GM23338 (cell line): ENCODE results near the gene SELP. TPM values are rescaled to one million over a fixed set of nuclear protein-coding genes. Genes with fewer than 3 reads are reported as not detected.

ENCODE experiments used
- ATAC-seq: fragments of 200-7000 bp; cut with Tn5 transposase; 3 replicates; pipeline ENCODE4 v1.9.1; 2020
- DNase-seq: peaks from one replicate; pipeline ENCODE4 v3.0.0-alpha.2; 2015; ENCODE audit warnings: low spot score
- H2AFZ ChIP-seq: fragments of 200-600 bp; sonication (generic); 2 replicates; pipeline ENCODE4 v1.8.0; 2016; ENCODE audit warnings: antibody characterized with exemption, mild to moderate bottlenecking, moderate library complexity
- H3F3A ChIP-seq: fragments of 200-600 bp; sonication (generic); replicated peaks from 2 replicates; pipeline ENCODE4 v1.8.0; 2017; ENCODE audit warnings: antibody characterized with exemption, mixed run types, low read depth
- H3K27ac ChIP-seq: fragments of 200-600 bp; sonication (generic); 2 replicates; pipeline ENCODE4 v1.6.1; 2016; ENCODE audit warnings: low read depth
- H3K27me3 ChIP-seq: fragments of 200-600 bp; sonication (generic); 2 replicates; pipeline ENCODE4 v1.8.0; 2016; ENCODE audit warnings: mild to moderate bottlenecking, mixed run types, moderate library complexity; ENCODE audit not compliant: insufficient read depth
- H3K36me3 ChIP-seq: fragments of 200-600 bp; sonication (generic); 2 replicates; pipeline ENCODE4 v1.8.0; 2016; ENCODE audit warnings: mild to moderate bottlenecking; ENCODE audit not compliant: insufficient read depth
- H3K4me1 ChIP-seq: fragments of 200-600 bp; sonication (generic); 2 replicates; pipeline ENCODE4 v1.8.0; 2016; ENCODE audit warnings: mild to moderate bottlenecking, moderate library complexity; ENCODE audit not compliant: insufficient read depth
- H3K4me2 ChIP-seq: fragments of 200-600 bp; sonication (generic); 2 replicates; pipeline ENCODE4 v1.7.1; 2017; ENCODE audit warnings: mixed run types
- H3K4me3 ChIP-seq: fragments of 200-600 bp; sonication (generic); 2 replicates; pipeline ENCODE4 v1.6.1; 2016; ENCODE audit warnings: mixed run types
- H3K79me2 ChIP-seq: fragments of 200-600 bp; sonication (generic); replicated peaks from 2 replicates; pipeline ENCODE4 v1.8.0; 2017; ENCODE audit warnings: mild to moderate bottlenecking; ENCODE audit not compliant: insufficient read depth
- H3K9me2 ChIP-seq: fragments of 200-600 bp; sonication (generic); 2 replicates; pipeline ENCODE4 v1.8.0; 2017; ENCODE audit not compliant: insufficient read depth
- H4K20me1 ChIP-seq: fragments of 200-600 bp; sonication (generic); replicated peaks from 2 replicates; pipeline ENCODE4 v1.8.0; 2017; ENCODE audit warnings: mild to moderate bottlenecking; ENCODE audit not compliant: insufficient read depth
- H3K27ac Mint-ChIP-seq: 2 replicates; pipeline ENCODE4 v1.8.0; 2020; ENCODE audit warnings: inconsistent platforms, mild to moderate bottlenecking, moderate library complexity, mixed read lengths
- H3K27me3 Mint-ChIP-seq: 3 replicates; pipeline ENCODE4 v1.8.0; 2022; ENCODE audit warnings: low read depth, mild to moderate bottlenecking, moderate library complexity, mixed read lengths, inconsistent platforms; ENCODE audit not compliant: insufficient read depth, poor library complexity
- H3K36me3 Mint-ChIP-seq: 3 replicates; pipeline ENCODE4 v1.8.0; 2021; ENCODE audit warnings: low read depth, mild to moderate bottlenecking, inconsistent platforms, moderate library complexity, mixed read lengths
- H3K4me1 Mint-ChIP-seq: 3 replicates; pipeline ENCODE4 v1.8.0; 2020; ENCODE audit warnings: mild to moderate bottlenecking, inconsistent platforms, mixed read lengths
- H3K4me3 Mint-ChIP-seq: 3 replicates; pipeline ENCODE4 v1.8.0; 2021; ENCODE audit warnings: moderate library complexity, mild to moderate bottlenecking, inconsistent platforms, mixed read lengths
- H3K9me3 Mint-ChIP-seq: 3 replicates; pipeline ENCODE4 v1.8.0; 2020; ENCODE audit warnings: moderate library complexity, mild to moderate bottlenecking, inconsistent platforms, mixed read lengths
- CTCF ChIP-seq, 2 experiments: fragments of 200-600 bp in 1 of 2; sonication (generic) in 1 of 2; conservative IDR thresholded peaks; 2 replicates each; pipeline versions ENCODE4 v1.5.1 to v1.6.1; 2016 to 2017; ENCODE audit warnings: antibody characterized with exemption in 2 of 2, low read depth in 2 of 2, mild to moderate bottlenecking in 2 of 2, moderate library complexity in 1 of 2
- ETS1 ChIP-seq: IDR thresholded peaks from 2 replicates; pipeline ENCODE4 v1.6.1; 2016; ENCODE audit warnings: antibody characterized with exemption
- EZH2 ChIP-seq: fragments of 200-600 bp; sonication (generic); IDR thresholded peaks from one replicate; pipeline ENCODE4 v1.8.0; 2017; ENCODE audit warnings: antibody characterized with exemption, mild to moderate bottlenecking, low read depth; ENCODE audit not compliant: unreplicated experiment
- JUNB ChIP-seq: IDR thresholded peaks from one replicate; pipeline ENCODE4 v1.6.1; 2016; ENCODE audit warnings: antibody characterized with exemption; ENCODE audit not compliant: unreplicated experiment
- POLR2AphosphoS5 ChIP-seq: IDR thresholded peaks from 2 replicates; pipeline ENCODE4 v1.6.1; 2016; ENCODE audit warnings: antibody characterized with exemption, low read depth
- STAT1 ChIP-seq: IDR thresholded peaks from one replicate; pipeline ENCODE4 v1.6.1; 2016; ENCODE audit warnings: antibody characterized with exemption; ENCODE audit not compliant: unreplicated experiment
- ZNF331 ChIP-seq: fragments of 250-450 bp; sonication (Bioruptor Pico); IDR thresholded peaks from 2 replicates; pipeline ENCODE4 v1.5.0; 2020; ENCODE audit warnings: low read depth, mild to moderate bottlenecking, moderate library complexity
- ZNF462 ChIP-seq: fragments of 250-450 bp; sonication (Bioruptor Pico); IDR thresholded peaks from 2 replicates; pipeline ENCODE4 v1.5.0; 2020; ENCODE audit warnings: mild to moderate bottlenecking, moderate library complexity
- polyA plus RNA-seq: library from polyadenylated mRNA; unstranded; fragments of >200 nt; fragmentation: Nextera tagmentation; extraction: Ambion mirVana; gene quantifications from 2 replicates; pipeline ENCODE4 v1.2.1, GENCODE V29; 2016
- total RNA-seq: library from RNA; depleted of rRNA; stranded (reverse); fragments of >200 nt; shearing (Covaris generic); gene quantifications from 2 replicates; pipeline ENCODE4 v1.2.3, GENCODE V29; 2014

The SELP gene
- total and polyA plus RNA-seq, 2 experiments from 2014 or later = not detected

- TF ChIP-seq ZNF462 (CRISPR knock-in tag) (no peak), ETS1 (no peak), JUNB (no peak), STAT1 (no peak)
Measured at GRCh38 chr1:169590932-169591331, 39.0 kb downstream of the SELP start (continued).

GRCh38 chr1:169588785-169589485 is 41.0 kb downstream of the SELP start:
- no peaks in the 10 kb centered on the region for H3K27me3 Mint-ChIP-seq
- Histone ChIP-seq H3K4me3 (no peak overlapping the region), H3K4me1 (peaks cover 4% of the 10 kb centered on the region; the same call in 1 of the 2 replicates), H2AFZ (no peak overlapping the region), H3K36me3 (no peaks in the 10 kb centered on the region), H3F3A (no peaks in the 10 kb centered on the region; the same call in 1 of the 2 replicates), H3K4me2 (no peak overlapping the region), H3K27me3 (no peaks in the 10 kb centered on the region), H3K9me2 (no peaks in the 10 kb centered on the region), H4K20me1 (no peaks in the 10 kb centered on the region), H3K79me2 (no peaks in the 10 kb centered on the region), H3K27ac (no peak overlapping the region)
- H3K4me3 Mint-ChIP-seq = no peak overlapping the region
- no peaks in the 10 kb centered on the region for H3K9me3 Mint-ChIP-seq
- H3K27ac Mint-ChIP-seq = no peak overlapping the region
- H3K4me1 Mint-ChIP-seq = peaks cover 5% of the 10 kb centered on the region; the same call in 1 of the 3 replicates
- no peak for TF ChIP-seq EZH2
- no peak for TF ChIP-seq ZNF331 (CRISPR knock-in tag)
- TF ChIP-seq CTCF (conservative IDR thresholded peaks at IDR 0.05; ENCODE audit: low read depth in 2 of 2) = peak in 1 of 2 experiments; percentile 19; a peak in 1 of 4 replicates
- no peak for TF ChIP-seq POLR2AphosphoS5
- no peak for TF ChIP-seq ETS1
- H3K36me3 Mint-ChIP-seq = no peaks in the 10 kb centered on the region
- no peak for ATAC-seq
- DNase-seq = no peak
